ENCODE data around the gene PLEKHG1.

DNA sequence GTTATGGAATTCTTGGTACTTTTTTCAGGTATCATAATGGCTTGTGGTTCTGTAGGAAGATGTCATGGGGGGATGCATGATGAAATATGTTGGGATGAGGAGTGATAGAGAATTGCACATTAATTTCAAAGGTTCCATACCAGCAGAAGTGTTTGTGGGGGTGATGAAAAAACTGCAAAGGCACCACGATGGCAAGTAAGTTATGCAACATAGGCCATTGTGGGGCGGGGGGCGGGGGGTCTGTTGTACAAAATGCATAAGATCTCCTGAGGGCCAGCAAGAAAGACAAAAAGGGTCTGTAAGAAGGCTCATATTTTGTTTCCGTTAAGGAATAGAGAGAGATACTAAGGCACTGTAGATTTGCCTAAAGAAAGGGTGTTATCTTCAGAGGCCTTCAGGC is 26.2 kb downstream of the PLEKHG1 start:
- no peak for TF ChIP-seq EP300 (IDR thresholded peaks at IDR 0.05)
- TF ChIP-seq, protein P1, sequence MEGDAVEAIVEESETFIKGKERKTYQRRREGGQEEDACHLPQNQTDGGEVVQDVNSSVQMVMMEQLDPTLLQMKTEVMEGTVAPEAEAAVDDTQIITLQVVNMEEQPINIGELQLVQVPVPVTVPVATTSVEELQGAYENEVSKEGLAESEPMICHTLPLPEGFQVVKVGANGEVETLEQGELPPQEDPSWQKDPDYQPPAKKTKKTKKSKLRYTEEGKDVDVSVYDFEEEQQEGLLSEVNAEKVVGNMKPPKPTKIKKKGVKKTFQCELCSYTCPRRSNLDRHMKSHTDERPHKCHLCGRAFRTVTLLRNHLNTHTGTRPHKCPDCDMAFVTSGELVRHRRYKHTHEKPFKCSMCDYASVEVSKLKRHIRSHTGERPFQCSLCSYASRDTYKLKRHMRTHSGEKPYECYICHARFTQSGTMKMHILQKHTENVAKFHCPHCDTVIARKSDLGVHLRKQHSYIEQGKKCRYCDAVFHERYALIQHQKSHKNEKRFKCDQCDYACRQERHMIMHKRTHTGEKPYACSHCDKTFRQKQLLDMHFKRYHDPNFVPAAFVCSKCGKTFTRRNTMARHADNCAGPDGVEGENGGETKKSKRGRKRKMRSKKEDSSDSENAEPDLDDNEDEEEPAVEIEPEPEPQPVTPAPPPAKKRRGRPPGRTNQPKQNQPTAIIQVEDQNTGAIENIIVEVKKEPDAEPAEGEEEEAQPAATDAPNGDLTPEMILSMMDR (IDR thresholded peaks at IDR 0.05): no peak
- no peak for TF ChIP-seq POLR2A (IDR thresholded peaks at IDR 0.05)
